NB4 (cell line): Measurements from ENCODE around the gene INPP5E.

Experiments
- CTCF ChIP-seq: IDR thresholded peaks from one replicate; pipeline ENCODE4 v1.5.1; 2012; ENCODE audit warnings: low read depth, low read length
- MYC ChIP-seq: IDR thresholded peaks from 2 replicates; pipeline ENCODE4 v1.6.1; 2011; ENCODE audit warnings: low read depth, low read length
- POLR2A ChIP-seq: IDR thresholded peaks from 2 replicates; pipeline ENCODE4 v1.6.1; 2011; ENCODE audit warnings: mild to moderate bottlenecking; ENCODE audit not compliant: insufficient read length; ENCODE audit errors: extremely low read depth
- TF ChIP-seq, protein P1 (sequence below): IDR thresholded peaks from 2 replicates; pipeline ENCODE4 v1.6.1; 2011; ENCODE audit warnings: low read depth, low read length

GRCh38 chr9:136444102-136444501 is 4.5 kb upstream of the INPP5E start:
- TF ChIP-seq CTCF (no peak), POLR2A (no peak), MYC (no peak)
- TF ChIP-seq, protein P1, sequence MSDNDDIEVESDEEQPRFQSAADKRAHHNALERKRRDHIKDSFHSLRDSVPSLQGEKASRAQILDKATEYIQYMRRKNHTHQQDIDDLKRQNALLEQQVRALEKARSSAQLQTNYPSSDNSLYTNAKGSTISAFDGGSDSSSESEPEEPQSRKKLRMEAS = no peak
